ENCODE measurements around the gene ENPP5.
"Not testable (repeated sequence)": the region's sequence is repeated elsewhere in the genome, so short reads cannot be mapped to it uniquely, and the experiment has no call there.

- not testable (repeated sequence) for TF ChIP-seq CTCF (IDR thresholded peaks at IDR 0.05; ENCODE audit: low read depth, low read length, poor library complexity, severe bottlenecking); EZH2phosphoT487 (IDR thresholded peaks at IDR 0.05; ENCODE audit: borderline replicate concordance, low read length)
These were observed 51.1 kb downstream of the ENPP5 start for GRCh38 chr6:46119679-46120078.

Data from DOHH2 (cell line).